ENCODE results near the gene UCHL3.
A peak's percentile ranks its signal among the peaks of the same experiment; 100 is the strongest.
"Not testable (repeated sequence)": the region's sequence is repeated elsewhere in the genome, so short reads cannot be mapped to it uniquely, and the experiment has no call there.

UCHL3 gene

DNA sequence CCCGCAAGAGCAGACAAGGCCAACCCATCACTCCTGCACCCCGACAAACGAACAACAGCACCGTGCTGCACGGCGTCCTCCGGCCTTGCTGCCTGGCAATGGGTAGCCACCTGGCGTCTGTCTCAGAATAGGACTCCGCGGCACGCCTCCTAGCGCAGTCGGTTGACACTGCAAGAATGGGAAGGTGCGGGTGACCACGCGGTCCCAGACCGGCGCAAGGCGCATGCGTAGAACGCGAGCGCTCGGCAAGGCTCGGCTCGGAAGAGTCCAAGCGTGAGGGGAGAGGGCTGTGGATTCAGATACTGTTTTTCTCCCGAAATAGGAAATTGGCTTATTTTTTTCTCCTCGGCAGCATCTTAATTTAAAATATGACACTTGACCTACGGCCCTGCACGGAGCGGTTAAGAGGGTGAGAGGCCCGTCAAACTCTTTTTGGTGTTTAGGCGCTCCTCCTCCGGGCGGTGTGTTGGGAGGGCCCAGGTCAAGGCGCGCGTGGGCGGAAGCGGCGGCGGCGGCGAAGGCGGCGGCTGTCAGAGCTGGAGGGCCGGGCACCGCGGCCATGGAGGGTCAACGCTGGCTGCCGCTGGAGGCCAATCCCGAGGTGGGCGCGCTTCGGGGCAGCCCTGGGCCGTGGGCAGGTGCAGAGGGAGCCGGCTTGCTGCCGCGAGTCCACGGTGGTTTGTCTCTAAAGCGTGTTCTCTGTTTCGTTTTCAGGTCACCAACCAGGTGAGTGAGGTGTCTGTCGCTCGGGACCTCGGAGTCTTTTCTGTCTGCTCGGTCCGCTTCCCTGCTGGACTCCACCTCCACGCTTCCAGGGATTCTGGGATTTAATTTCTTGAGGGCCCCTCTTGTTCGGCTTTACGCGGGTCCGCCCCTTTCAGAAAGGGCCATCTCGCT is at the start of gene UCHL3:
TSS of gene UCHL3 (plus strand) at position 530 of the 897 bp plus-strand sequence. CDS start at position 560, 30 bp downstream.
- DNase-seq, result peak; percentile 90 to 96

DNA sequence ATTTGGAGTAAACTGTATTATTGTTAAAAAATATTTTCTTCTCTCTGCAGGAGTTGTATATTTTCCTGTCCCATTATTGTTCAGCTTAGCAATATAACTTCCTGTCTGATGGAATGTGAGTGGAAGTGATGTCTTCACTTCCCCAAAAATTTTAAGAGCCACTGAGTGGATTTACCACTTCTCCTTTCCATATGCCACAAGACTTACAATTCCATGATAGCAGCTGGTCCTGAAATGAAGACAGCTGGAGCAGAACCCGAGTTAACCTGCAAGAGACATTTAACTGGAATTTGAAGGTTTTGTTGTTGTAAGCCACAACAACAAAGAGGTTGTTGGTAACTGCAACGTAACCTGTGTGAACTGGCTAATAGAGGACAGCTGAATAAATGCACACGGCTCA is 44.3 kb upstream of the UCHL3 start:
- DNase-seq, result peak in 1 of 2 donors; percentile 37

DNA sequence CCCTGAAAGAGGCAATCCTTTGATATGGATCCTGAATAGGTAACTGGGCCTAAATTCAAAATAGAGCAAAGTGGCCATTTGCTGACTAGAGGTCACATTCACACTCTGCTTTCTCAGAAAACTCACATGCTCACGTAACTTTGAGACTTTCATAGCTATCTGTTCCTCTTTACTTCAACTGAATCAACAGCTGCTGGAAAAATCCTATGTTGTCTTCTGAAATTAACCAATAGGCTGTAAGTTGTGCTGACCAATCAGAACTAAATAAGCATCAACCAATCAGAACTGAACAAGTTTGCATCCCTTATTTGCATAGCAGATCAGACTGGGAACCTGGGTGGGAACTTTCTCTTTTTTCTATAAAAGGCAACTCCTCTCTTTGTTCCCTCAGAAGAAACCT is 43.6 kb upstream of the UCHL3 start:
- no peak for DNase-seq

- DNase-seq, result no peak
Measured at GRCh38 chr13:75507027-75508001, 42.3 kb upstream of the UCHL3 start.

DNA sequence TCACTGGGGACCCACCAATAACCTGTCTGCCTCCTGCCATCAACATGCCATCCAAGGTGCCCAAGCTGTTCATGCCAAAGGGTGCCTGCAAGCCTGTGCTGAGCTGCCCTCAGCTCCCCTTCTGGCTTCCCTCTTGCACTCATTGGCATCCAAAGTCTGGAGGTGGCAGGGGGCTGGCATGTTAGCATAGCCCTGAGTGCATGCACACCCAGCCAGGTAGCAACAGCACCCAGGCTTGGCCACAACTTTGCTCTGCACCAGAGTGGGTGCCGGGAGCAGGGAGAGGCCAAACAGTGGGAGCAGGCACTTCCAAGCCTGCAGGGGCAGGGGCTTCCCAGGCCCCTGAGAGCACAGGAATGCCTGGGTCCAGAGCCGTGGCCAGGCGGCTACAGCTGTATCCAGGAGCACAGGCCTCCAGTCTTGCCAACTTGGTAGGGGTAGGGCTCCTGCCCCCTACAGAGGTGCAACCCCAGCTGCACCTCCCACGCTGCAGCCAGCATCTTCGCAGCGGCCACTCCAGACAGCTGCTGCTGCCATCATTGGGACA is 41.5 kb upstream of the UCHL3 start:
- DNase-seq, result no peak

- no peak for DNase-seq
Measured at GRCh38 chr13:75511051-75511625, 38.5 kb upstream of the UCHL3 start.

- DNase-seq, result no peak
Measured at GRCh38 chr13:75512253-75512652, 37.3 kb upstream of the UCHL3 start.

DNA sequence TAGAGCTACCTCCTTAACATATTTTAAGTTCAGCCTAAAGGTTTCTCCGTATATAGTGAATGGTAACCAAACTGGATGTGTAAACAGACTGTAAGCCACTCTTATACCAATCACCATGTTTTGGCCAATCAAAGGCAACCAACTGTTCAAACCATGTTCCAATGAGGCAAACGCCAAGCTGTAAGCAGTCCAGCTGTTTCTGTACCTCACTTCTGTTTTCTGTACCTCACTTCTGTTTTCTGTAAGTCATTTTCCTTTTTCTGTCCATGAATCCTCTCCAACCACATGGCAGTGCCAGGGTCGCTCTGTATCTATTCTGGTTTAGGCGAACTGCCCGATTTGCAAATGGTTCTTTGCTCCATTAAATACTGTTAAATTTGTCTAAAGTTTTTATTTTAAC is 36.3 kb upstream of the UCHL3 start:
- DNase-seq, result no peak

DNA sequence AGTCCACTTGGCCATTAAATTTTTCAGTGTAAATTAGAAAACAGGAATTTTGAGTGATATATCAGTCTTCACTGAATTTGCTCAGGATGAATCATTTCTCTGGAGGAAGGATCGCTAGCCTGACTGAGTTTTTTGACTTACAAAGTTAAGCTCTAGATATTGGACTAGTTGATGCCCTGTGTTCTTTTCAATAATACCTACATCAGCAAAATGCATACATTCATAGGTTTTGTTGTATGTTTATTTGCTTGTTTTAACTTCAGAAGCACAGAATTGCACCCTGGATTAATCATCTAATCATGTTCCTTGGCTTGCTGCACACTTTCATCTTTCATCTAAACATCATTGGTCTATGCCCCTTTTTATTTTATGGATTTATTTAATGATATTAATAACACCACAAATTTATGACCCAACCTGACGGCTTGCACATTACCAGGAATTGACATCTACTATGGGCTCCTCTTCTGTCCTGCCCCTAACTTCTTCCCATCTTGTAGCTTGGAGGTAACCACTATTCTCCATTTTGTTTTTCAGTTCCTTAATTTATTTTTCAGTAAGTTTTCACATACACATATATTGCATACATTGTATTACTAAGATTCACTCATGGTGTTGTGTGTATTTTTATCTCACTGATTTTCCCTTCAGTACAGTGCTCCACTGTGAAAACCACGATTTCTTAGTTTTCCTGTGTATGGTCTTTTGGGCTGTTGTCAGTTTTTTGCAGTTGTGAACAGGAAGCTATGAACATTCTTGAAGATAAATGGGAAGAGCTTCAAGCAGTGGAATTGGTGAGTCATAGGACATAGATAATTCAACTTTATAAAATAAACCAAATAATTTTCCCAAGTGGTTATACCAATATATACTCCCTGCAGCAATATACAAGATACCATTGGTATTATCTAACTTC is 35.3 kb upstream of the UCHL3 start:
- DNase-seq, result no peak

DNA sequence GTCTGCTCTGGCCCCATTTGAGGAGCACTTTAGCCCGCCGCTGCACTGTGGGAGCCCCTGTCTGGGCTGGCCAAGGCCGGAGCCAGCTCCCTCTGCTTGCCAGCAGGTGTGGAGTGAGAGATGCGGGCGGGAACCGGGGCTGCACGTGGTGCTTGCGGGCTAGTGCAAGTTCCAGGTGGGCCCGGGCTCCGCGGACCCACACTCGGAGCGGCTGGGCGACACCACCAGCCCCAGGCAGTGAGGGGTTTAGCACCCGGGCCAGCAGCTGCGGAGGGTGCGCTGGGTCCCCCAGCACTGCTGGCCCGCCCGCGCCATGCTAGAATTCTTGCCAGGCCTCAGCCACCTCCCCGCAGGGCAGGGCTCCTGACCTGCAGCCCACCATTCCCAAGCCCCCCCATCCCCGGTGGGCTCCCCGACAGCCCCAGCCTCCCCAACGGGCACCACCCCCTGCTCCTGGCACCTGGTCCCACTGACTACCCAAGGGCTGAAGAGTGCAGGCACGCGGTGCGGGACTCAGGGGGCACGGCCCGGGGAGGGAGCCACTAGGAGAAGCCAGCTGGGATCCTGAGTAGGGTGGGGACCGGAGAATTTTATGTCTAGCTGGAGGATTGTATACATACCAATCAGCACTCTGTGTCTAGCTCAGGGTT is 31.0 kb upstream of the UCHL3 start:
- no peak for DNase-seq

GRCh38 chr13:75521956-75522355 is 27.6 kb upstream of the UCHL3 start:
- no peak for DNase-seq

DNA sequence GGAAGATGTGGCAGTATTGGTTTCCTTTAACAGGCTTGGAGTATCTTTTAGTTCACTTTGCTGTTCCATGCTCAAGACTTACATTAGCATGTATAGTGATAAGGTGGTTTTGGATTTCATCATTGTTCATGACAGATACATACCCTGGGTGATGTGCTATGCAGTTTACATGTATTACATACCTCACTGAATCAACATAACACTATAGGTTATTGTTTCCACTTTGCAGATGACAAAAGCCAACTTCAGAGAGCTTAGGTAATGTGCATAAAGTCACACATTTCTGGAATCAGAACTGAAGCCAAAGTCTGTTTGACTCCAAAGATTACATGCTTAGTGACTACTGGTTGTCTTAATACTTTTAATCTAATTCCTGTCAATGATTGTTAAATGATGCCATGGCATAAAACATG is 19.0 kb upstream of the UCHL3 start:
- DNase-seq, result peak in 1 of 2 donors; percentile 4

- DNase-seq, result no peak
Measured at GRCh38 chr13:75533861-75534260, 15.7 kb upstream of the UCHL3 start.

- DNase-seq, result peak; percentile 43 to 75
Measured at GRCh38 chr13:75537401-75538365, 11.9 kb upstream of the UCHL3 start, which contains the start of gene COMMD6. Gene COMMD6, minus strand, starts transcription at chr13:75537841. Its CDS starts 36 bp downstream, at chr13:75537805.

- peak in 1 of 2 donors; percentile 91 for DNase-seq
Measured at GRCh38 chr13:75541287-75541686, 8.3 kb upstream of the UCHL3 start.

- DNase-seq, result no peak
Measured at GRCh38 chr13:75541961-75542360, 7.6 kb upstream of the UCHL3 start.

GRCh38 chr13:75544681-75545330 is 4.8 kb upstream of the UCHL3 start:
- no peak for DNase-seq

- not testable (repeated sequence) for DNase-seq
Measured at GRCh38 chr13:75545386-75545785, 4.2 kb upstream of the UCHL3 start.

DNA sequence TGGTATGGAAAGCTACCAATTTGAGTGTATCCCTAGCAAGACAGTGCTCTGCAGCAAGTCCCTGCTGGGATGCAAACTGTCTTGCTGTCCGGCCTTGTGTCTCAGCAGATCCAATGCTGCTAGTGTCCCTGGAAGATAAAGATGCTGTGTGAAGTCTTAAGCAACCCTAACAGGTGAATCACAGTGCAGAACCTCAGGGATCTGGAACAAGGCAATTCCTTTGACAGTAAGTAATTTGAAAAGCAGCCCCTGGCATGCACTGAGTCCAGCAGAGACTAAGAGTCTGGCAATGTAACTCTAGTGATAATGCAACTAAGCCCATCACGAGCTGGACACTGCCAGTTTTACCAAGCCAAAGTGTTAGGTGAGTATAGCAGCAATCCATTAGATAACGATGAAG is 1.7 kb upstream of the UCHL3 start:
- no peak for DNase-seq
